ENCODE data around the gene GBGT1. TPM values are rescaled to one million over a fixed set of nuclear protein-coding genes. Genes with fewer than 3 reads are reported as not detected.

GBGT1 gene
- total and polyA plus RNA-seq, 9 of the 15 experiments (the other 6 are each of a cell fraction or from before 2014, with no cell fraction given) = 0.55 to 25.8 (median 13.7) TPM

DNA sequence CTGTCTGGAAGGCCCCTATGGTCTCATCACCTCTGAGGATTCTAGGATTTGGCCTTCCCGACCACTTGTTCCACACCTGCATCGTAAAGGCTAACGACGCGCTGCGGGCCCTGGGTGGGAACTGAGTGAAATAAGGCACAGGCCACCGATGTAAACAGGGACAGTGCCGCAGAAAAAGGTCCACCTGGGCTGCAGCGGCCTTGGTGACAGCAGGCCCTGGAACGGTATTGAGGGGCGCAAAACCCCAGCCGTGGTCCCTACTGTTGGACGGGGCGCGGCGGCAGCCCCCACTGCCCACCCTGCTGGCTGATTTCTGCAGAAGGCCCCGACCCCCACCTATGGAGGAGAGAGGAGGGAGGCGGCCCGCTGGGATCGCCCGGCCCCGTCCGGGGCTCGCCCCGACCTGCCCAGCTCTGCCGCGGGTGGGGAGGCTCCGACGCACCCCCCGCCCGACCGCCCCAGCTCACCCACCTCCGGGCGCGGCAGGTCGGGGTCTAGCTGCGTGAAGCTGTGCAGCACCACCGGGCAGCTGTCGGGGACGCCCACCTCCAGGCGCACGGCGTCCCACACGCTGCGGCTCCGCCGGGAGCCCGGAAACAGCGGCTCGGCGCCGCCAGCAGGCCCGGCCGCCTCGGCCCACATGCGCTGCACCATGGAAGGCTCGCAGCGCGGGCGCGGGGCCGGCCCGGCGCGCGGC lies 43.1 kb downstream of the GBGT1 start (continued):
- TF ChIP-seq, protein P1, sequence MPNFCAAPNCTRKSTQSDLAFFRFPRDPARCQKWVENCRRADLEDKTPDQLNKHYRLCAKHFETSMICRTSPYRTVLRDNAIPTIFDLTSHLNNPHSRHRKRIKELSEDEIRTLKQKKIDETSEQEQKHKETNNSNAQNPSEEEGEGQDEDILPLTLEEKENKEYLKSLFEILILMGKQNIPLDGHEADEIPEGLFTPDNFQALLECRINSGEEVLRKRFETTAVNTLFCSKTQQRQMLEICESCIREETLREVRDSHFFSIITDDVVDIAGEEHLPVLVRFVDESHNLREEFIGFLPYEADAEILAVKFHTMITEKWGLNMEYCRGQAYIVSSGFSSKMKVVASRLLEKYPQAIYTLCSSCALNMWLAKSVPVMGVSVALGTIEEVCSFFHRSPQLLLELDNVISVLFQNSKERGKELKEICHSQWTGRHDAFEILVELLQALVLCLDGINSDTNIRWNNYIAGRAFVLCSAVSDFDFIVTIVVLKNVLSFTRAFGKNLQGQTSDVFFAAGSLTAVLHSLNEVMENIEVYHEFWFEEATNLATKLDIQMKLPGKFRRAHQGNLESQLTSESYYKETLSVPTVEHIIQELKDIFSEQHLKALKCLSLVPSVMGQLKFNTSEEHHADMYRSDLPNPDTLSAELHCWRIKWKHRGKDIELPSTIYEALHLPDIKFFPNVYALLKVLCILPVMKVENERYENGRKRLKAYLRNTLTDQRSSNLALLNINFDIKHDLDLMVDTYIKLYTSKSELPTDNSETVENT (CRISPR knock-in tag; IDR thresholded peaks at IDR 0.05) = no peak
- TF ChIP-seq PRPF4 (IDR thresholded peaks at IDR 0.05; ENCODE audit: insufficient read depth, low read depth, low read length, poor library complexity, severe bottlenecking) (no peak), L3MBTL2 (IDR thresholded peaks at IDR 0.05) (peak; percentile 16; the same call in 1 of the 2 replicates), STAG1 (CRISPR knock-in tag; IDR thresholded peaks at IDR 0.05; ENCODE audit: borderline replicate concordance) (no peak), POLR2G (IDR thresholded peaks at IDR 0.05; ENCODE audit: low read depth, low read length) (peak; percentile 87), MAZ (CRISPR knock-in tag; conservative IDR thresholded peaks at IDR 0.05 in 1 of 2, IDR thresholded peaks at IDR 0.05 in 1 of 2) (peak in 1 of 2 experiments; percentile 68; a peak in 2 of 4 replicates)
- TF ChIP-seq, protein P2, sequence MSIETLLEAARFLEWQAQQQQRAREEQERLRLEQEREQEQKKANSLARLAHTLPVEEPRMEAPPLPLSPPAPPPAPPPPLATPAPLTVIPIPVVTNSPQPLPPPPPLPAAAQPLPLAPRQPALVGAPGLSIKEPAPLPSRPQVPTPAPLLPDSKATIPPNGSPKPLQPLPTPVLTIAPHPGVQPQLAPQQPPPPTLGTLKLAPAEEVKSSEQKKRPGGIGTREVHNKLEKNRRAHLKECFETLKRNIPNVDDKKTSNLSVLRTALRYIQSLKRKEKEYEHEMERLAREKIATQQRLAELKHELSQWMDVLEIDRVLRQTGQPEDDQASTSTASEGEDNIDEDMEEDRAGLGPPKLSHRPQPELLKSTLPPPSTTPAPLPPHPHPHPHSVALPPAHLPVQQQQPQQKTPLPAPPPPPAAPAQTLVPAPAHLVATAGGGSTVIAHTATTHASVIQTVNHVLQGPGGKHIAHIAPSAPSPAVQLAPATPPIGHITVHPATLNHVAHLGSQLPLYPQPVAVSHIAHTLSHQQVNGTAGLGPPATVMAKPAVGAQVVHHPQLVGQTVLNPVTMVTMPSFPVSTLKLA (conservative IDR thresholded peaks at IDR 0.05) = 0 out of 4 replicates have a peak, but pooled peaks of 1 of the 2 experiments have one; percentile 25

All from K562 (cell line).